H9 (cell line): ENCODE measurements around the gene ZFP28. TPM values are rescaled to one million over a fixed set of nuclear protein-coding genes. Genes with fewer than 3 reads are reported as not detected.

Experiments used
- DNase-seq: peaks from one replicate; pipeline ENCODE4 v3.0.0-alpha.2; 2017
- H2AFZ ChIP-seq: one replicate; pipeline ENCODE4 v1.6.1; 2013; ENCODE audit warnings: mild to moderate bottlenecking, low read length, control low read depth, moderate library complexity
- H2AK5ac ChIP-seq: 2 replicates; pipeline ENCODE4 v1.6.1; 2013; ENCODE audit warnings: low read length, control low read depth, mixed read lengths; ENCODE audit not compliant: insufficient read length
- H2BK120ac ChIP-seq: one replicate; pipeline ENCODE4 v1.6.1; 2013; ENCODE audit warnings: low read depth, mild to moderate bottlenecking, low read length, control low read depth, inconsistent platforms; ENCODE audit not compliant: poor library complexity, severe bottlenecking
- H2BK12ac ChIP-seq: 2 replicates; pipeline ENCODE4 v1.6.1; 2013; ENCODE audit warnings: low read length, control low read depth, mixed read lengths, low read depth; ENCODE audit not compliant: insufficient read length
- H2BK15ac ChIP-seq: 2 replicates; pipeline ENCODE4 v1.6.1; 2013; ENCODE audit warnings: low read depth, low read length, control low read depth
- H2BK20ac ChIP-seq: one replicate; pipeline ENCODE4 v1.6.1; 2013; ENCODE audit warnings: low read depth, mild to moderate bottlenecking, low read length, control low read depth, inconsistent platforms; ENCODE audit not compliant: poor library complexity, severe bottlenecking
- H2BK5ac ChIP-seq: 2 replicates; pipeline ENCODE4 v1.6.1; 2013; ENCODE audit warnings: low read length, control low read depth, mixed read lengths; ENCODE audit not compliant: insufficient read length
- H3K14ac ChIP-seq: 2 replicates; pipeline ENCODE4 v1.6.1; 2013; ENCODE audit warnings: low read length, control low read depth; ENCODE audit not compliant: insufficient read depth
- H3K18ac ChIP-seq: 2 replicates; pipeline ENCODE4 v1.6.1; 2013; ENCODE audit warnings: low read depth, mild to moderate bottlenecking, mixed read lengths, low read length, control low read depth; ENCODE audit not compliant: insufficient read length
- H3K23ac ChIP-seq: 2 replicates; pipeline ENCODE4 v1.6.1; 2013; ENCODE audit warnings: low read length, control low read depth, mixed read lengths, low read depth; ENCODE audit not compliant: insufficient read length
- H3K23me2 ChIP-seq: 2 replicates; pipeline ENCODE4 v1.6.1; 2013; ENCODE audit warnings: low read depth, mild to moderate bottlenecking, mixed read lengths, low read length, control low read depth; ENCODE audit not compliant: insufficient read length, poor library complexity, severe bottlenecking
- H3K27ac ChIP-seq: 2 replicates; pipeline ENCODE4 v1.5.1; 2013; ENCODE audit warnings: low read length, control low read depth, mixed read lengths, low read depth; ENCODE audit not compliant: insufficient read length
- H3K27me3 ChIP-seq: 2 replicates; pipeline ENCODE4 v1.6.1; 2013; ENCODE audit warnings: low read length, control low read depth, inconsistent platforms; ENCODE audit not compliant: insufficient read depth
- H3K4ac ChIP-seq: 2 replicates; pipeline ENCODE4 v1.6.1; 2013; ENCODE audit warnings: low read depth, mild to moderate bottlenecking, control low read depth, inconsistent platforms, low read length, moderate library complexity
- H3K4me1 ChIP-seq: 2 replicates; pipeline ENCODE4 v1.6.1; 2013; ENCODE audit warnings: low read length, control low read depth, inconsistent platforms; ENCODE audit not compliant: insufficient read depth
- H3K4me2 ChIP-seq: 2 replicates; pipeline ENCODE4 v1.6.1; 2013; ENCODE audit warnings: low read length, control low read depth, mixed read lengths; ENCODE audit not compliant: insufficient read length, insufficient read depth
- H3K56ac ChIP-seq: 2 replicates; pipeline ENCODE4 v1.6.1; 2013; ENCODE audit warnings: low read depth, mild to moderate bottlenecking, mixed read lengths, low read length, control low read depth; ENCODE audit not compliant: insufficient read length
- H3K79me1 ChIP-seq: 2 replicates; pipeline ENCODE4 v1.6.1; 2013; ENCODE audit warnings: low read depth, mild to moderate bottlenecking, moderate library complexity, low read length, control low read depth, inconsistent platforms; ENCODE audit not compliant: insufficient read depth, poor library complexity, severe bottlenecking
- H3K79me2 ChIP-seq: 2 replicates; pipeline ENCODE4 v1.6.1; 2013; ENCODE audit warnings: low read length, control low read depth, inconsistent platforms; ENCODE audit not compliant: insufficient read depth
- H3K9ac ChIP-seq: 2 replicates; pipeline ENCODE4 v1.6.1; 2013; ENCODE audit warnings: low read length, control low read depth, mixed read lengths; ENCODE audit not compliant: insufficient read length; ENCODE audit errors: extremely low read depth
- H3K9me3 ChIP-seq: one replicate; pipeline ENCODE4 v1.6.1; 2013; ENCODE audit warnings: low read depth, low read length, inconsistent platforms; ENCODE audit not compliant: control insufficient read depth
- H3T11ph ChIP-seq: one replicate; pipeline ENCODE4 v1.6.1; 2013; ENCODE audit warnings: mild to moderate bottlenecking, low read length, control low read depth, inconsistent platforms
- H4K20me1 ChIP-seq: one replicate; pipeline ENCODE4 v1.6.1; 2013; ENCODE audit not compliant: control insufficient read depth, insufficient read length, insufficient read depth
- H4K5ac ChIP-seq: 2 replicates; pipeline ENCODE4 v1.6.1; 2013; ENCODE audit warnings: low read depth, mild to moderate bottlenecking, mixed read lengths, low read length, control low read depth; ENCODE audit not compliant: insufficient read length
- H4K8ac ChIP-seq: replicated peaks from 2 replicates; pipeline ENCODE4 v1.6.1; 2013; ENCODE audit warnings: low read length, control low read depth, mixed read lengths, low read depth; ENCODE audit not compliant: insufficient read length
- H4K91ac ChIP-seq: 2 replicates; pipeline ENCODE4 v1.6.1; 2013; ENCODE audit warnings: low read depth, mild to moderate bottlenecking, moderate library complexity, mixed read lengths, low read length, control low read depth; ENCODE audit not compliant: insufficient read length
- H3K27ac Mint-ChIP-seq, 3 experiments: 2 replicates in 2 of 3; 3 replicates in 1 of 3; pipeline ENCODE4 v1.8.0; 2020 to 2021; ENCODE audit warnings: mixed read lengths in 3 of 3, mild to moderate bottlenecking in 1 of 3, moderate library complexity in 1 of 3
- H3K27me3 Mint-ChIP-seq: 2 replicates; pipeline ENCODE4 v1.8.0; 2021; ENCODE audit warnings: low read depth, mild to moderate bottlenecking, moderate library complexity, mixed read lengths
- H3K36me3 Mint-ChIP-seq, 3 experiments: 2 replicates in 2 of 3; 3 replicates in 1 of 3; pipeline ENCODE4 v1.8.0; 2020 to 2021; ENCODE audit warnings: low read depth in 3 of 3, mixed read lengths in 3 of 3; ENCODE audit not compliant: insufficient read depth in 1 of 3
- H3K4me1 Mint-ChIP-seq, 2 experiments: 2 replicates each; pipeline ENCODE4 v1.8.0; 2020; ENCODE audit warnings: mixed read lengths in 2 of 2
- H3K4me3 Mint-ChIP-seq, 2 experiments: 2 replicates in 1 of 2; 3 replicates in 1 of 2; pipeline ENCODE4 v1.8.0; 2020 to 2021; ENCODE audit warnings: mild to moderate bottlenecking in 2 of 2, mixed read lengths in 2 of 2, moderate library complexity in 1 of 2
- H3K9me3 Mint-ChIP-seq, 2 experiments: 2 replicates in 1 of 2; 3 replicates in 1 of 2; pipeline ENCODE4 v1.8.0; 2020; ENCODE audit warnings: mild to moderate bottlenecking in 2 of 2, mixed read lengths in 2 of 2, moderate library complexity in 1 of 2
- CTCF ChIP-seq: fragments of 200-600 bp; sonication (generic); conservative IDR thresholded peaks from 3 replicates; pipeline ENCODE4 v1.8.0; 2021; ENCODE audit warnings: antibody characterized with exemption, mild to moderate bottlenecking
- WGBS: extraction: QIAGEN DNeasy Blood & Tissue Kit; methylation state at CpG from one replicate; pipeline ENCODE4 v1.1.7; 2013; ENCODE audit warnings: missing lambda C conversion rate, low lambda C conversion rate, mixed read lengths; ENCODE audit not compliant: insufficient read length; ENCODE audit errors: extremely low coverage; 5-methylcytosine and 5-hydroxymethylcytosine counted together
- total RNA-seq: library from RNA; stranded (reverse); gene quantifications from 2 replicates; pipeline ENCODE4 v1.2.1, GENCODE V29; 2021

The ZFP28 gene
- total RNA-seq, 1 experiment from 2014 or later = 3.8 TPM

GRCh38 chr19:56491399-56491798, 47.3 kb upstream of the ZFP28 start:
- H3K56ac ChIP-seq = no peak overlapping the region
- H3K18ac ChIP-seq = no peak overlapping the region
- no peak overlapping the region for H2BK5ac ChIP-seq
- DNase-seq = no peak
- H3K9me3 ChIP-seq = peaks cover 24% of the 10 kb centered on the region
- no peak overlapping the region for H2BK20ac ChIP-seq
- no peak overlapping the region for H4K5ac ChIP-seq
- Mint-ChIP-seq H3K4me1 (no peaks in the 10 kb centered on the region), H3K4me3 (no peak overlapping the region), H3K27me3 (no peaks in the 10 kb centered on the region; the same call in 1 of the 2 replicates), H3K36me3 (peaks cover 4 to 37% (median 6%) of the 10 kb centered on the region in 3 experiments), H3K9me3 (peaks cover 90 to 93% of the 10 kb centered on the region in 2 experiments), H3K27ac (no peak overlapping the region)
- WGBS = no CpG with 5 or more reads among the region's 3 CpGs
- H2BK12ac ChIP-seq = no peak overlapping the region
- no peak overlapping the region for H3T11ph ChIP-seq
- no peak overlapping the region for H2BK15ac ChIP-seq
- no peak overlapping the region for H3K23ac ChIP-seq
- no peak overlapping the region for H3K27ac ChIP-seq
- H3K4me1 ChIP-seq = no peaks in the 10 kb centered on the region; the same call in 1 of the 2 replicates
- no peaks in the 10 kb centered on the region for H3K79me1 ChIP-seq
- H2BK120ac ChIP-seq = no peak overlapping the region
- H4K20me1 ChIP-seq = no peaks in the 10 kb centered on the region
- no peak overlapping the region for H4K8ac ChIP-seq
- H2AFZ ChIP-seq = no peak overlapping the region
- no peak overlapping the region for H3K4ac ChIP-seq
- no peaks in the 10 kb centered on the region for H3K23me2 ChIP-seq
- H3K27me3 ChIP-seq = no peaks in the 10 kb centered on the region
- no peak for TF ChIP-seq CTCF
- H3K4me2 ChIP-seq = no peak overlapping the region
- no peak overlapping the region for H2AK5ac ChIP-seq
- no peak overlapping the region for H3K9ac ChIP-seq
- no peak overlapping the region for H4K91ac ChIP-seq
- H3K14ac ChIP-seq = no peak overlapping the region
- H3K79me2 ChIP-seq = peaks cover 2% of the 10 kb centered on the region; the same call in 1 of the 2 replicates
